ENCODE measurements around the gene ATCAY. TPM values are rescaled to one million over a fixed set of nuclear protein-coding genes. Genes with fewer than 3 reads are reported as not detected.

Gene ATCAY
- total and polyA plus RNA-seq, 2 of the 13 experiments (the other 11 are each of a cell fraction or from before 2014, with no cell fraction given) = not detected

- no peak for TF ChIP-seq ZNF33A (CRISPR knock-in tag; IDR thresholded peaks at IDR 0.05; ENCODE audit: borderline replicate concordance)
- TF ChIP-seq ZNF660 (CRISPR knock-in tag; IDR thresholded peaks at IDR 0.05; ENCODE audit: borderline replicate concordance, low read depth) = no peak
- TF ChIP-seq ZNF639 (CRISPR knock-in tag; conservative IDR thresholded peaks at IDR 0.05) = no peak
- TF ChIP-seq ZNF24 (IDR thresholded peaks at IDR 0.05) = no peak
- no peak for TF ChIP-seq ZZZ3 (CRISPR knock-in tag; IDR thresholded peaks at IDR 0.05; ENCODE audit: borderline replicate concordance)
- TF ChIP-seq SIX1 (CRISPR knock-in tag; IDR thresholded peaks at IDR 0.05; ENCODE audit: borderline replicate concordance) = no peak
- TF ChIP-seq CEBPG (CRISPR knock-in tag; IDR thresholded peaks at IDR 0.05) = no peak
- no peak for TF ChIP-seq MYPOP (CRISPR knock-in tag; IDR thresholded peaks at IDR 0.05)
- peak; percentile 89 for TF ChIP-seq ZFP36 (IDR thresholded peaks at IDR 0.05; ENCODE audit: borderline replicate concordance, low read depth, low read length, partially characterized antibody)
- no peak for TF ChIP-seq ZBTB3 (CRISPR knock-in tag; IDR thresholded peaks at IDR 0.05; ENCODE audit: borderline replicate concordance, low read depth)
- TF ChIP-seq MTERF4 (CRISPR knock-in tag; IDR thresholded peaks at IDR 0.05) = no peak
- TF ChIP-seq PLRG1 (conservative IDR thresholded peaks at IDR 0.05) = no peak
- TF ChIP-seq NCOA5 (CRISPR knock-in tag; IDR thresholded peaks at IDR 0.05) = no peak
- no peak for TF ChIP-seq NFRKB (IDR thresholded peaks at IDR 0.05)
- no peak for TF ChIP-seq STAT6 (CRISPR knock-in tag; IDR thresholded peaks at IDR 0.05; ENCODE audit: borderline replicate concordance)
- TF ChIP-seq NCOR1 (IDR thresholded peaks at IDR 0.05; ENCODE audit: borderline replicate concordance, low read length) = no peak
- no peak for TF ChIP-seq ZFP36L2 (CRISPR knock-in tag; IDR thresholded peaks at IDR 0.05)
- no peak for TF ChIP-seq RFX1 (IDR thresholded peaks at IDR 0.05)
- no peak for TF ChIP-seq ZBTB43 (CRISPR knock-in tag; conservative IDR thresholded peaks at IDR 0.05)
- no peak for TF ChIP-seq RBM22 (optimal IDR thresholded peaks at IDR 0.05; ENCODE audit: low read length)
- TF ChIP-seq TFDP2 (CRISPR knock-in tag; IDR thresholded peaks at IDR 0.05) = no peak
Observed at GRCh38 chr19:3968556-3969434, 88.3 kb downstream of the ATCAY start (continued).
